Sciatic nerve (tissue), 2 donors: Measurements from ENCODE around the gene STAU1. TPM values are rescaled to one million over a fixed set of nuclear protein-coding genes. Genes with fewer than 3 reads are reported as not detected.
"Not testable (repeated sequence)": the region's sequence is repeated elsewhere in the genome, so short reads cannot be mapped to it uniquely, and the experiment has no call there.

Source experiments
- ATAC-seq: fragments of 200-7000 bp; cut with Tn5 transposase; one replicate; pipeline ENCODE4 v1.9.1; 2020; ENCODE audit warnings: mild to moderate bottlenecking, moderate library complexity
- DNase-seq: peaks from one replicate; pipeline ENCODE4 v3.0.0-alpha.2; 2020; ENCODE audit warnings: low spot score
- intact Hi-C: fragments of 100-400 bp; cut with DNase I; formaldehyde crosslinking; loops from one replicate; pipeline ENCODE4 v1.14.2; 2022
- total RNA-seq: library from RNA; stranded (reverse); fragmentation: NEBNext Ultra II Directional; extraction: Animal tissue kit (Norgen Biotek cat#: 25700); gene quantifications from one replicate; pipeline ENCODE4 v1.2.1, GENCODE V29; 2021
- donor health status: DM: no; HTN: no; CAD: no.
- donor health status: DM: no; HTN: no; CAD: no.

The STAU1 gene
- total RNA-seq, 1 donor from 2014 or later, result 71.7 TPM

DNA sequence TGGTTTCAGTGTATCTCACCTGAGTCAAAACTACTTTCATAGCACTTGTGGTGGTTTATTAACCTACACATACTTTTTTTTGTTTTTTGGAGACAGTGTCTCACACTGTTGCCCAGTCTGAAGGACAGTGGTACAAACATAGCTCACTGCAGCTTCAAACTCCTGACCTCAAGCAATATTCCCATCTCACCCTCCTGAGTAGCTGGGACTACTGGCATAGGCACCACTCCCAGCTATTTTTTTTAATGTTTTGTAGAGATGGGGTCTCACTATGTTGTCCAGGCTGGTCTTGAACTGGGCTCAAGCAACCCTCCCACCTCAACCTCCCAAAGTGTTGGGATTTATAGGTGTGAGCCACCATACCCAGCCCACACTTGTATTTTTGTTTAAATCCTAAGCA, 49.7 kb downstream of the STAU1 start:
- ATAC-seq, result no peak
- no peak for DNase-seq
- intact Hi-C loops, result no loop called here

GRCh38 chr20:49136817-49137571, 51.1 kb downstream of the STAU1 start:
- ATAC-seq (no peak), DNase-seq (no peak)
- intact Hi-C loops, result no loop called here

DNA sequence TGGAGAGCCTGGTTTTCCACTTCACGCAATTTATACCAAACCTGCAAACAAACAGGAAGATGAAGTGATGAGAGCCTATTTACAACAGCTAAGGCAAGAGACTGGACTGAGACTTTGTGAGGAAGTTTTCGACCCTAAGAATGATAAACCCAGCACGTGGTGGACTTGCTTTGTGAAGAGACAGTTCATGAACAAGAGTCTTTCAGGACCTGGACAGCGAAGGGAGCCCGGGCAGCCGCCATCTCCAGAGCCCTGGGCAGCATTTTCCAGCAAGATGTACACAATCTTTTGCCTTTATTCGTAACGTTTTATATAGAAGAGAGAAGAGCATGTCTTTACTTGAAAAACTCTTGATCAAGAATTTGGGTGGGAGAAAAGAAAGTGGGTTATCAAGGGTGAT, 53.3 kb downstream of the STAU1 start:
- ATAC-seq, DNase-seq, intact Hi-C loops: not testable (repeated sequence)

GRCh38 chr20:49133571-49133970, 54.6 kb downstream of the STAU1 start:
- DNase-seq (no peak), ATAC-seq (peak; percentile 23)
- intact Hi-C loops, result loop anchor here (2.0 kb wide), 1 partner anchor 83 kb away; no protein-coding TSS in a partner anchor

- intact Hi-C loops, result loop anchor here (2.0 kb wide), 1 partner anchor 84 kb away; no protein-coding TSS in a partner anchor
- no peak for DNase-seq
- peak; percentile 89 for ATAC-seq
Measured at GRCh38 chr20:49132995-49133478, 55.1 kb downstream of the STAU1 start.

DNA sequence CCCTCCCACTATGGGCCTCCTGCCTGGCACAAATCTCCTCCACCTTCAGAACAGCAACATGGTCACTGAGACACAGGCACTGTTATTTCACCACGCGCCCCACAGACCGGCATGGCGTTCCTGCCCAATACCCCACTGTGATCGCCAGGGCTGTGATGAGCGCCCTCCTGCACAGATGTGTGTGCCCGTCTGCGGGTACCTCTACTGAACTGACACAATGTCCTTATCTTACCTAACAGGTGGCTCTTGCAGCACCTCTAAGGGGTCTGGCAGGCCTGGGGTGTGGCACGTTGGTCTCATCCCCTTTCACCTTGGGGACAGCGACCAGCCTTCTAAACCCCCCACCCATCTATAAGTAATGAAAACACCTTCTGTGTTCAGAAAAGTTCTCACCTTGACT, 64.2 kb downstream of the STAU1 start:
- intact Hi-C loops, result no loop called here
- no peak for ATAC-seq

DNA sequence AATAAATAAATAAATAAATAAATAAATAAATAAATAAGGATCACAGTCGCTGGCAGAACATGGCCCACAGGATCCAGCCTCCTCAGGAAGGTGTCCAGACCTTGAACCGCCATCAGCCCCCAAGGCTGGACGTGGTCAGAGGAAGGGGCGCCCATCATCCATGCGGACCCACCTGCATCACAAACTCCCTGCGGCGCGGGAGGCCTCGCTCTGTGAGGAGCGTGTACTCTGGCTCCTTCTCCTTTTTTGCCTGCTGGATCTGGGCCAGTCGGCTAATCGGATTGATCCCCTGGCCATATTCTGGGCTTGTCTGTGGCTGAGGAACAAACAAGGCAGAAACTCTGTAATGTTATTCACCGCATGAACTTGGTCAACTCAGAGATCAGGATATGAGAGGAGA, 65.2 kb downstream of the STAU1 start:
- DNase-seq (no peak), ATAC-seq (no peak)
- intact Hi-C loops, result no loop called here

More for the DNA sequence above, 64.2 kb downstream of the STAU1 start:
- DNase-seq, result no peak

- DNase-seq, result no peak
- ATAC-seq, result no peak
- intact Hi-C loops, result no loop called here
Measured at GRCh38 chr20:49119988-49120387, 68.1 kb downstream of the STAU1 start.

GRCh38 chr20:49118307-49118706, 69.8 kb downstream of the STAU1 start:
- no peak for DNase-seq
- ATAC-seq, result no peak
- intact Hi-C loops, result no loop called here

- ATAC-seq, result no peak
- intact Hi-C loops, result no loop called here
Measured at GRCh38 chr20:49115564-49115963, 72.6 kb downstream of the STAU1 start.

GRCh38 chr20:49112596-49113274, 75.4 kb downstream of the STAU1 start:
- ATAC-seq (no peak), DNase-seq (no peak)
- intact Hi-C loops, result no loop called here

More at GRCh38 chr20:49115564-49115963, 72.6 kb downstream of the STAU1 start:
- no peak for DNase-seq

DNA sequence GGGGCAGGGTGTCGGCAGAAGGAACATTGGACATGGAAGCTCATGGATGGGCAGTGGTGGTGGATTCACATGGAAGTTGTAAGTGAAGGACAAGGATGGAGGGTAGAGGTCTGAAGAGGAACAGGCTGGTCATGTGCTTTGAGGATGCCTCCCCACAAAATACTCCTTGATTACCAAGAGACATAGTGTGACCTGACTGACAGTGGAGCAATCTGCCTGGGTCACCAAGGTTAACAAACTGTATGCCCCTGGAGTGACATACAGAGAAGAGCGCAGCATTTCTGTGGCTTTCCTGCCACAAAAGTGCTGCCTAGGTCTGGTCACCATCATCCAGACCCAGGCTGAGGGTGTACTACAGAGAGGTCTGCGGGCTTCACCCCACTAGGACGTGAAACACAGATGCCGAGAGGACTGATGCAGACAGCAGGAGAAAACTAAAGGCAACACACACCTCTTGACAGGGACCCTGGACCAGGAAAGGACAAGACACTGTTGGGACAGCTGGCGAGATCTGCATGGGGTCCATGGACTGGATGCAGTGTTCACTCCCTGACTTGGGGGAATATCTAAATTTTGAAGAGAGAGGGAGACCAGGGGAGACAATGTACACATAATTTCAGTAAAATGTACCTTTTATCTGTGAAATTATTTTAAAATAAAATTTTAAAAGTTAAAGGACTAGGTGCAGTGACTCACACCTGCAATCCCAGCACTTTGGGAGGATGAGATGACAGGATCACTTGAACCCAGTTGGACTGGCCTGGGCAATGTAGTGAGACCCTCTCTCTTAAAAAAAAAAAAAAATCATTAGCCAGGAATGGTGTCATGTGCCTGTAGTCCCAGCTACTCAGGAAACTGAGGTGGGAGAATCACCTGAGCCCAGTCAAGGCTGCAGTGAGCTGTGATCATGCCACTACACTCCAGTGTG, 77.1 kb downstream of the STAU1 start:
- ATAC-seq (no peak), DNase-seq (no peak)
- intact Hi-C loops, result no loop called here

DNA sequence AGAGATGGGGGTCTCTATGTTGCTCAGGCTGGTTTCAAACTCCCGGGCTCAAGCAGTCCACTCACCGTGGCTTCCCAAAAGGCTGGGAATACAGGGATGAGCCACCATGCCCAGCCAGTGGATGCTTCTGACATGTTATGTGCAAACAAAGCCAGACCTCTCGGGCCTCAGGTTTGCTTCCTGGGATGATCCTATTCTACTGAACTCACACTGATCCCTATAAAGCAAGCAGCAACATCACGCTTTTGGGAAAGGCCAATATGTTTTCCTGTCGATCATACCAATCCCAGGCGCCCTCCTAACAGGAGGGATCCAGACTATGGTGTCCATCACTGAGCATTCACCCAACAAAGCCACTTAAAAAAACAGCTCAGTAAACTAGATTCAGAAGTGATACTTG, 81.8 kb downstream of the STAU1 start:
- intact Hi-C loops, result no loop called here
- DNase-seq (no peak), ATAC-seq (no peak)

DNA sequence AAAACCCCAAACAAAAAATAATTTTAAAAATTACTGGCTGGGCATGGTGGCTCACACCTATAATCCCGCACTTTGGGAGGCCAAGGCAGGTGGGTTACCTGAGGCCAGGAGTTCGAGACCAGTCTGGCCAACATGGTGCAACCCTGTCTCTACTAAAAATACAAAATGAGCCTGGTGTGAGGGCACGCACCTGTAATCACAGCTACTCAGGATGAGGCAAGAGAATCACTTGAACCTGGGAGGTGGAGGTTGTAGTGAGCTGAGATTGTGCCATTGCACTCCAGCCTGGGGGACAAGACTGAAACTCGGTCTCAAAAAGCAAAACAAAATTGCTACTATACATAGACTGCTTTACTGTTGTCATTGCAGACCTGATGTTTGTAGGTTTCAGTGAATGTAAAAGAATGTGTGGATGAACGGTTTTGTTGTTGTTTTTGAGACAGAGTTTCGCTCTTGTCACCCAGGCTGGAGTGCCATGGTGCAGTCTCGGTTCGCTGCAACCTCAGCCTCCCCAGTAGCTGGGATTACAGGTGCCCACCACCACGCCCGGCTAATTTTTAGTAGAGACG, 83.1 kb downstream of the STAU1 start:
- intact Hi-C loops, ATAC-seq, DNase-seq: not testable (repeated sequence)

- ATAC-seq, result no peak
- intact Hi-C loops, result no loop called here
- DNase-seq, result no peak
Measured at GRCh38 chr20:49104365-49104648, 83.8 kb downstream of the STAU1 start.

DNA sequence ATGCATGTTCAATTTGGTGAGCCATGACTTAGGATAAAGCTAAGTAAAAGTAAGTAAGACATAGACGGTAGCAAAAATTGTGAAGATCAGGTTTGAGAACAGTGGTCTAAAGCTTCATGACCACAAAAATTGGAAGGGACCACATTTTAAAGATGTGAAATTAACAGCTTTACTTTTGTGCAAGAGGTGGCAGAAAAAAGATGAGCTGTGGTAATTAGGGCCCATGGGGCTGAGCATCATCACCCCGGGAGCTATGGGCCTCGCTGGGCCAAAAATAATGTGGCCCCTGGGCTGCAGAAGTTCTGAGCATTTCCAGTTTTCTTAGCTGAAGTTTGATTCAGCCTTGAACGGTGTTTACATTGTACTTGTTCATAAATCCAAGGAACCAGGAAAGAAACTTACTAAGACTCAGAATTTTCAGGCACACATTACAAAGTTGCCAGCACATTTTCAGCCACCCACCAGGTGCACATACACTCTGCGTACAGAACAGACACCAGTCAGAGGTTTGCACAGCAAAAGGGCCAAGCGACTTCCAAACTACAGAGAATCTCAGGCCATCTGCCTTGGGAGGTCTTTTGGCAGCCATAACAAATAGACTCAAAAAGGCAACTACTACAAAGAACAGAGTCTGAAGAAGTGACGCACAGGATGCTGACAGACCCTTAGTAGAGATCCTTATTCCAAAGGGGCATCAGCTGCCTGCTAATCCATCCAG, 84.3 kb downstream of the STAU1 start:
- intact Hi-C loops, result no loop called here

GRCh38 chr20:49103019-49103418, 85.1 kb downstream of the STAU1 start:
- intact Hi-C loops, result no loop called here
- DNase-seq (no peak), ATAC-seq (no peak)

More for the DNA sequence above, 84.3 kb downstream of the STAU1 start:
- ATAC-seq, result no peak
- DNase-seq, result no peak

DNA sequence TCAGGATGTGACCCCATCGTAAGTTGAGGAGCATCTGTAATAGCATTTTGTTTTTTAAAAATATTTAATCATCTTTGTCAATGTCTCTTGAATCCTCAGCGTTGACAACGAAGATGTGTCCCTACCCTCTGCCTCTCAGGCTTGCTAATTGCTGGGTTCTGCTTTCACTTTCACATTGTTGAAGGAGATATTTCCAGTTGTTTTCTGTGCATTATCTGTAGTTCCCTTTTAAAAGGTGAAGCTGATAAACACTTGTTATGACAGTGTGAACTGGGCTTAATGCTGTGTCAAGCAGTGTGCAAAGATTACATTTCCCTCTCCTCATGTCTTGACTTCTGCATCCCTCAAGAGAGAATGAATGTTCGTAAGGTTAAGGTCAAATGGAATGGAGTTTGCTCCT, 87.2 kb downstream of the STAU1 start:
- DNase-seq (no peak), ATAC-seq (no peak)
- intact Hi-C loops, result no loop called here
